Measurements from ENCODE around the gene TNIK.

DNA sequence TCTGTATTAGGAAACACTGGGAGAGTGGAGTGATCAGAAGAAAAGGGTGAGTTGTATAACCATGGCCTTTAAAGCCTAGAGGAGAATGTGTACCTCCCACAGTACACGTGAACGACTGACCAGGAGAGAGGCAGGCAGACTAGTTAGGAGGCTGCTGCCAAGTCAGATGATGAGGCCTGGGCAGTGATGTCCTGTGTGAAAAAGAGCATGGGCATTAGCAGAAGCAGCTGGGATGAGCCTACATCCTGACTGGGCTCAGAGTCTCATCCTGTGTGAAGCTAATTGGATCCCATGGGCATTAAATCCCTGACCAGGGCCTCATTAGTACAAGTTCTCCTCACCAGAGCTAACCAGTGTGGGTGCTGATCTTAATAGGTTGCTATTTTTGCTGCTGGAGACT lies 344.5 kb downstream of the TNIK start:
- TF ChIP-seq CTCF (IDR thresholded peaks at IDR 0.05) (no peak), POLR2A (IDR thresholded peaks at IDR 0.05; ENCODE audit: low read depth) (no peak), POLR2AphosphoS5 (IDR thresholded peaks at IDR 0.05) (no peak), EP300 (IDR thresholded peaks at IDR 0.05) (no peak)

All from esophagus muscularis mucosa (tissue), 4 donors.